Effector memory CD8-positive, alpha-beta T cell (primary cell): ENCODE results near the gene TTLL5.

Experiments used
- ATAC-seq: fragments of 150-1000 bp; cut with Tn5 transposase; replicated peaks from 2 replicates; pipeline ENCODE4 v1.10.0; 2021; ENCODE audit warnings: mild to moderate bottlenecking, moderate library complexity
- DNase-seq, 3 experiments: peaks; one replicate each; pipeline ENCODE4 v3.0.0; 2021
- H3K27ac Mint-ChIP-seq, 2 donors: one replicate each; pipeline ENCODE4 v1.8.0; 2022; ENCODE audit warnings: mild to moderate bottlenecking in 2 of 2, mixed read lengths in 2 of 2, moderate library complexity in 2 of 2
- H3K27me3 Mint-ChIP-seq, 2 donors: one replicate each; pipeline ENCODE4 v1.8.0; 2022; ENCODE audit warnings: mixed read lengths in 2 of 2
- H3K36me3 Mint-ChIP-seq: one replicate; pipeline ENCODE4 v1.8.0; 2022; ENCODE audit warnings: mild to moderate bottlenecking, moderate library complexity, mixed read lengths; ENCODE audit not compliant: insufficient read depth
- H3K4me1 Mint-ChIP-seq, 2 donors: one replicate each; pipeline ENCODE4 v1.8.0; 2022; ENCODE audit warnings: low read depth in 2 of 2, mixed read lengths in 2 of 2
- H3K4me3 Mint-ChIP-seq, 2 donors: one replicate each; pipeline ENCODE4 v1.8.0; 2022; ENCODE audit warnings: mild to moderate bottlenecking in 2 of 2, mixed read lengths in 2 of 2, moderate library complexity in 2 of 2
- H3K9me3 Mint-ChIP-seq, 2 donors: one replicate each; pipeline ENCODE4 v1.8.0; 2022; ENCODE audit warnings: mixed read lengths in 2 of 2

Gene TTLL5

DNA sequence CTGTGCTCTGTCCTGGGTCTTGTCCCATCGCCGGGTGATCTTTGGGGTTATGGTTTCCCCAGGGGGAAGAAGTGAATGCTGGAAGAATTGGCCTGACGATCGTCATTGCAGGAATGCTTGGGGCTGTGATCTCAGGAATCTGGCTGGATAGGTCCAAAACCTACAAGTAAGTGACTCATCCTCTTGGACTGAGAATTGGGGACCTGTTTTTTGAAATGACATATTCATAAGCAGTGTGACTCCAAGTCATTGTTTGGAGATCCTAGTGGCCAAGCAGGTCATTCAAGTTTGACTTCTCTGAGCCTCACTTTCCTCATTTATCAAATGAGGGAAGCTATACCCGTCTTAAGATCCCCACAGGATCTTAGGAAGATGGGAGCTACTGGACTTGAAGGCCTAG is 26.2 kb upstream of the TTLL5 start:
- H3K9me3 Mint-ChIP-seq = no peaks in the 10 kb centered on the region
- H3K4me3 Mint-ChIP-seq = no peak overlapping the region
- no peak overlapping the region for H3K27ac Mint-ChIP-seq
- no peaks in the 10 kb centered on the region for H3K4me1 Mint-ChIP-seq
- no peaks in the 10 kb centered on the region for H3K36me3 Mint-ChIP-seq
- DNase-seq (no peak), ATAC-seq (no peak)
- H3K27me3 Mint-ChIP-seq = no peaks in the 10 kb centered on the region

DNA sequence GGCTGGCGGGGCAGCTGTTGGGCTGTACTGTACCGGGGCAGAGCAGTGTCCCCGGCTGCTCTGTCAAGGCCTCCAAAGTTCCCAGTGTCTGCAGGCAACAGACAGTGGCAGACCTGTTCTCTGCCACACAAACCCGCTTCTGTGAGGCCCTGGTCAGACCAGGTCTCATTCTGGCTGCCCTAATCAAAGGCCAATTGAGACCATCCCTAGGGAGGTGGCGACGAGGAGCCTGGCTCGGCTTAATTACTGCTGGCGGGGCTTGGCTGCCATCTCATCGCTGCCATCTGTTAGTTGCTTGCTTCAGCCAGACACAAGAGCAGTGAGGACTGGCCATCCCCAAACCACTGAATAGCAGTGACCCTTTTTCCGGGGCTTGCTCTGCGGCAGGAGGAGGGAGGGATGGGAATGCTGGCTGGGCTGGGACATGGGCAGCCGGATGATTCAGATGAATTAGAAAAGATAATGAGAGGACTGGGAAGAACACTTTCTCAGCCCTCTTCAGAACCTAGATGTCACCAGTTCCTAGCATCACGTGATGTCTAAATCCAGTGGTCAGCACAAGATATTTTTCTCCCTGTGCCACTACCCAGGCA is 24.9 kb upstream of the TTLL5 start:
- no peaks in the 10 kb centered on the region for H3K36me3 Mint-ChIP-seq
- DNase-seq = no peak
- no peaks in the 10 kb centered on the region for H3K4me1 Mint-ChIP-seq
- no peak for ATAC-seq
- H3K27ac Mint-ChIP-seq = no peak overlapping the region
- H3K9me3 Mint-ChIP-seq = no peaks in the 10 kb centered on the region
- no peak overlapping the region for H3K4me3 Mint-ChIP-seq
- H3K27me3 Mint-ChIP-seq = no peaks in the 10 kb centered on the region

DNA sequence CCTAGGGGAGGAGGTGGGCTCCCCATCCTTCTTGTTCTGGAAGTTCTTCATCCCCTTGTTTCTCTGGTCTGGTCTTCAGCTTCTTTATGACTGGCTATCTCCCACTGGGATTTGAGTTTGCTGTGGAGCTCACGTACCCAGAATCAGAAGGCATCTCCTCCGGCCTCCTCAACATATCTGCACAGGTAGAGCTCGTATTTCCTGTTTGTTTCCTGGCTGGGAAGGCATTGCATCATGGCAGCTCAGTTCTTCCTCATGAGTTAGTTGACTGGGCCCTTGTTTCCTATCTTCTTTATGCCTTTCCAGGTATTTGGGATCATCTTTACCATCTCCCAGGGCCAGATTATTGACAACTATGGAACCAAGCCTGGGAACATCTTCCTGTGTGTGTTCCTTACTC is 20.2 kb upstream of the TTLL5 start:
- H3K27ac Mint-ChIP-seq = no peak overlapping the region
- no peaks in the 10 kb centered on the region for H3K9me3 Mint-ChIP-seq
- no peak overlapping the region for H3K4me3 Mint-ChIP-seq
- H3K27me3 Mint-ChIP-seq = no peaks in the 10 kb centered on the region
- H3K4me1 Mint-ChIP-seq = no peaks in the 10 kb centered on the region
- DNase-seq (no peak), ATAC-seq (no peak)
- peaks cover 4% of the 10 kb centered on the region for H3K36me3 Mint-ChIP-seq

DNA sequence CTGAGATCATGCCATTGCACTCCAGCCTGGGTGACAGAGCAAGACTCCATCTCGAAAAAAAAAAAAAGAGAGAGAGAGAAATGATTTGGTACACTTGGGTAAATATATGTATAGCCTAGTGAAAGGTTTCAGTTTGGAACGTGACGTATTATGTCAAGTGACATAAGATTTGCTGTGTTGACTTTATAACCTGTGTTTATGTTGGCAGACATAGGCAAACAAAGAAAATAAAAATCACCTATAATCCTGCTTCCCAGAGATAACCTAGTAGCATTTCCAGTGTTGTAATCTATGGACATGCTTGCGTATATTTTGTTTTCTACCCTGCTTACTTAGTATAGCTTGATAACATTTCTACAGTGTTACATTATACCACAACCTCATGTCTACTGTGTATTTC is 17.1 kb upstream of the TTLL5 start:
- Mint-ChIP-seq H3K27me3 (no peaks in the 10 kb centered on the region), H3K27ac (no peak overlapping the region), H3K9me3 (no peaks in the 10 kb centered on the region), H3K4me3 (no peak overlapping the region), H3K4me1 (no peaks in the 10 kb centered on the region), H3K36me3 (peaks cover 9% of the 10 kb centered on the region)
- ATAC-seq (no peak), DNase-seq (no peak)

DNA sequence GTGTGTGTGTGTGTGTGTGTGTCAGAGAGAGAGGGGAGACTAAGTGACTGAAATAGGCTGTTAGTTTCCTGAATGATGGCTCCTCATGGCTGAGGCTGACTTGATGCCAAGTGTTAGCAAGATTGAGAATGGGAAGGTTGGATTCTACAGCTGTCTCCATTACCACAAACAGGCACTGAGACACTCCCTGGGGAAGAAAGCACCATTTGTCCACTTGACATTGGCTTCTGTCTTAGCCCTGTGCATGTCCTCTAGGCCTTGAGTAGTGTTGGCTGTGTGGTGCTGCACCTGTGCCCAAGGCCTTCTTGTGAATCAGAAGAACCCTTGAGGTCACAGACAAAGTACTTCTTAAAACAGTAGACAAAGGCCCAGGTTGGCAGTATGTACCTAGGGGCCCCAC is 16.0 kb upstream of the TTLL5 start:
- Mint-ChIP-seq H3K9me3 (no peaks in the 10 kb centered on the region), H3K4me3 (no peak overlapping the region), H3K36me3 (peaks cover 15% of the 10 kb centered on the region), H3K27me3 (no peaks in the 10 kb centered on the region), H3K4me1 (no peaks in the 10 kb centered on the region), H3K27ac (no peak overlapping the region)
- ATAC-seq (no peak), DNase-seq (no peak)

DNA sequence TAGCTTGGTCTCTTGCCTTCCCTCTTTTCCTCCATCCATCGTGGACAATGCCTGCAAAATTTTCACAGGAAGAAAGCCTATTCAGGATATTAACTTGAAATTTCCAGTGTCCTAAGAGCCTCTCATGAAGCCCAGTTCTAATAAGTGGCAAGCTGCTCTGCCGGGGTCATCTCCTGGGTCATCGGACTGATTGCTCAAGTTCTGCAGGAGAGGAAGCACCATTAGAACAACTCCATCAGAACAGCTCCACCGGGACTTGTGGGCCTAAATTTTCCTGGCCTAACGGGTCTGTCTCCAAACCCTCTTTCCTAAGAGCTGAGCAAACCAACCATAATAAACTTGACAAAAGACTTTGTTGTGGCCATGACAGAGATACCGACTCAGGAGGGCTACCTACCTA is 14.3 kb upstream of the TTLL5 start:
- Mint-ChIP-seq H3K27me3 (no peaks in the 10 kb centered on the region), H3K36me3 (peaks cover 32% of the 10 kb centered on the region), H3K27ac (peak overlapping the region in 1 of 2 donors; percentile 36), H3K4me1 (no peaks in the 10 kb centered on the region), H3K9me3 (no peaks in the 10 kb centered on the region), H3K4me3 (no peak overlapping the region)
- ATAC-seq (no peak), DNase-seq (no peak)

DNA sequence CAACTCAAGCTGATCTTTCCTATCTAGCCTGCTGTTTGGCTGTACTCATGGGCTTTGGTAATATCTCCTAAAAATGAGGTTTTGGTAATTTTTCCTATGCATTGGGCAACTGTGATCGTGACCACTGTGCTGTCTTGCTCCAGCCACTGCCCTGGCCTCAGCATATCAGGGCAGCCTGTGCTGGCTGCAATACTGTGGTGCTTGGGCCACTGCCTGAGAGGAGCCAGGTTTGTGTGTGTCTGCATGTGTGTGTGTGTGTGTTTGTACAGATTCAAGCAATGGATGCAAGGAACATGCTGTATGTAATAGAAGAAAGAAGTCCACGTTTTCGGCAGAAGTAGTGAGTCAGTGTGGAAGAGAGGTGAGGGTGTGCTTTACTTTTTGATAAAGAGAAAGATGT is 13.4 kb upstream of the TTLL5 start:
- Mint-ChIP-seq H3K4me3 (no peak overlapping the region), H3K27ac (no peak overlapping the region), H3K27me3 (no peaks in the 10 kb centered on the region), H3K36me3 (peaks cover 35% of the 10 kb centered on the region), H3K4me1 (no peaks in the 10 kb centered on the region), H3K9me3 (no peaks in the 10 kb centered on the region)
- ATAC-seq (no peak), DNase-seq (no peak)

DNA sequence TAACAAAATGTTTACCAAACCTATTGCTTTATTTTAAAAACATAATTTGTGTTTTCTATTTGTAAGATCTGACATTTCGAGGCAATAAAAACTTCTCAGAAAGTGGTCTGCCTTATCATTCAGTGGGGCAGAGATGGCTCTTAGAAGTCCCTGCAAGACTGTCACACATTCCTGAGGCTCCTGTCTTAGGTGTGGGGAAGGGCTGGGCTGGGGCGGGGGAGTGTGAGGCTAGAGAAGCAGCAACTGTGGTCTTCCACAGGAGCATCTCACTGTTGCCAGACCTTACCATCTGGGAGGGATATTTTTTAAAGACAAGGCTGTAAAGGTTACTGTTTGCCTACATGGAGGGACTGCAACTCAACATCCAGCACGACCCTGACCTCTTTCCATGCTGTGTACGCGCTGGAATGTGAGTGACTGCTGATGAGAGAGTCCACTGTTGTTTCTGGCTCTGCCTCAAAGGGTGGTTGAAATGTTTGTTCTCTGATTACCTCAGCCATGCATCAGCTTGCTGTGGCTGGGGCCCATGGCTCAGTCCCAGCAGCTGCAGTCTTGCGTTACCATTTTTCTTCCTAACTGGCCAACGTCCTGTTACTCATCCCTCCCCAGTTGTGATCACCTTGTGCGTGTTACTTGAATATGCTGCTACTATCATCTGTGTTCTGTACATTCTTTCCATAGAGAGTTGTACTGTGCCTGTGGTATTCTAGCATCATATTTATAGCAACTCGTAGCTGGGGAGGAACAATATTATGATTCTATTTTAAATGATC is 12.8 kb upstream of the TTLL5 start:
- peaks cover 41% of the 10 kb centered on the region for H3K36me3 Mint-ChIP-seq
- ATAC-seq = no peak
- H3K4me1 Mint-ChIP-seq = no peaks in the 10 kb centered on the region

DNA sequence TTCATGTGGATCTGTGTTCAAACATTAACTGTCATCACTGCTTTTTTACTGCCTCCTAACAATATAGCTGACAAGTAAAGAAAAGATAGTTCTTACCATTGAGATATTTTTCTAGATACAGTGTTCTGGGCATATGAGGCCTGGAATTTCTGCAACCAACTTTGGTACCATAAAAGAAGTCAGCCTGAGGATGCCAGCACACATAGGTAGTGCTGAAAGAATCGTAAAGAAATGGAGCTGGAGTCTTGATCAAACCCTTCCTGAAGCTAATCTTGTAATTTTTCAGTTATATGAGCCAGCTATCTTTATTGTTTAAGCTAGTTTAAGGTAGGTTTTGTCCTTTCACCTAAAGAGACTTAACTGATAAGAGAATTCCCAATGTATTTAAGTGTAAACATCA is 11.7 kb upstream of the TTLL5 start:
- DNase-seq (no peak), ATAC-seq (no peak)
- H3K27me3 Mint-ChIP-seq = no peaks in the 10 kb centered on the region
- no peaks in the 10 kb centered on the region for H3K4me1 Mint-ChIP-seq
- H3K27ac Mint-ChIP-seq = no peak overlapping the region
- H3K9me3 Mint-ChIP-seq = no peaks in the 10 kb centered on the region
- H3K36me3 Mint-ChIP-seq = peaks cover 38% of the 10 kb centered on the region
- no peak overlapping the region for H3K4me3 Mint-ChIP-seq

More for the DNA sequence above, 12.8 kb upstream of the TTLL5 start:
- H3K9me3 Mint-ChIP-seq = no peaks in the 10 kb centered on the region
- H3K27me3 Mint-ChIP-seq = no peaks in the 10 kb centered on the region
- H3K4me3 Mint-ChIP-seq = no peak overlapping the region
- no peak for DNase-seq
- H3K27ac Mint-ChIP-seq = peak overlapping the region in 1 of 2 donors; percentile 62

DNA sequence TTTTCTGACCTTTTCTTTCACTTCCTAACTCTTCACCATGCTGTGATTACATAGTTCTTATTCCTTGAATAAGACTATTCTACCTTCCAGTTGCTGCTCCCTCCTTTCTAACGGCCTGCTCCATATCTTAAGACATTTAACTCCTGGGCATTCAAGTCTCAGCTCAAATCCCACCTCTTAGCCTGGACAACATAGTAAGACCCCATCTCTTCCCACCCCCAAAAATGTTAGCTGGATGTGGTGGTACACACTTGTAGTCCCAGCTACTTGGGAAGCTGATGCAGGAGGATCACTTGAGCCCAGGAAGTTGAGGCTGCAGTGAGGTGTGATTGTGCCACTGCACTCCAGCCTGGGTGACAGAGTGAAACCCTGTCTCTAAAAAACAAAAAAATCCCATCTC is 11.3 kb upstream of the TTLL5 start:
- Mint-ChIP-seq H3K27me3 (no peaks in the 10 kb centered on the region), H3K36me3 (peaks cover 38% of the 10 kb centered on the region), H3K27ac (no peak overlapping the region), H3K9me3 (no peaks in the 10 kb centered on the region), H3K4me1 (no peaks in the 10 kb centered on the region), H3K4me3 (no peak overlapping the region)
- DNase-seq (no peak), ATAC-seq (no peak)

DNA sequence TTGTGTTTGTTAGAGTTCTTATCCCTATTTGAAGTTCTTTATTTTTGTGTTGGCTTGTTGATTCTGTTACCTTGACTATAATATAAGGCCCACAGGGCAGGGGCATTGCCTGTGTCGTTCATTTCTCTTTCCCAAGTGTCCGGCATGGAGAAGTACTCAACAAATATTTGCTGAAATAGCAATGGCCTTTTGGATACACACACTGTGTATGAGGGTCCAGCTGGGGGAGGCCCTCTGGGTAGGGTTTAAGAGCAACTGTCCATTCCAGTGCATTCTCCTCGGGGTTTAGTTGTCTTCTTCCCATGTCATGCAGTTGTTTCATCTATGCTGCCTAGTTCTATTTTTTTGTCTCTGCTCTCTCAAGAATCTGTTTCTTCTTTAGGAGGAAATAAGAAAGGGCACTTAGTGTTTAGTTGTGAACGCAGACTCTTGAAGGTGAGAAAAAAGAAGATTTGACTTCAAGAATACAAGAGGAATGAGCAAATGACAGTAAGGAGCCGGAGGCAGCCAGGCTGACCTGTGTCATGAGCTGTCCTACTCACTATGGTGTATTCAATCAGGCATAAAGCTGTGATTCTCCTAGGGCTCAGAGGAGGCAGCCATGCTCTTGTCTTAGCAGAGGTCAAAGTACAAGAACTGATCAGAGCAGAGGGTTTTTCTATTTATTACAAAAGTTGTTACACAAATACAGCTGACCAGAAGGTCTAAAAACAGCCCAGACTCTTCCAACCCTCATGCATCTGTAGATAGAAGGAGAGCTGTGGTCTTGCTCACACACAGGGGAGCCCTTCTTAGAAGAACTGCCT is 10.6 kb upstream of the TTLL5 start:
- H3K4me1 Mint-ChIP-seq = no peaks in the 10 kb centered on the region
- peaks cover 38% of the 10 kb centered on the region for H3K36me3 Mint-ChIP-seq
- ATAC-seq (no peak), DNase-seq (no peak)
- no peaks in the 10 kb centered on the region for H3K27me3 Mint-ChIP-seq
- H3K27ac Mint-ChIP-seq = no peak overlapping the region
- H3K4me3 Mint-ChIP-seq = no peak overlapping the region
- no peaks in the 10 kb centered on the region for H3K9me3 Mint-ChIP-seq

DNA sequence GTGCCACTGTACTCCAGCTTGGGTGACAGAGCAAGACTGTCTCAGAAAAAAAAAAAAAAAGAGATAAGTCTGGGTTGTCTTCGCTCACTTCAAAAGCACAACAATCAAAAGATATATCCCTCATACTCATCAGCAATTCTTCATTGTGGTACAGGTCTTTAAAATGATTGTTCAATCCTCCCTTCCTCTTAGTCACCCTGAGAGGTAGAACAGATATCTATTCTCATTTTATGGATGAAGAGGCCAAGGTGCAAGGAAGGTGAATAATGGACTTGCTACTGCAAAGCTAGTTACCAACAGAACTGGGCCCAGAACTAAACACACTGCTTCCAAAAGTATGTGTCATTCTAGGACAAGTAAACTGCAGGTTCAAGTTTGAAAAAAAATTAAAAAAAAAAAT is 7.5 kb upstream of the TTLL5 start:
- peaks cover 0 to 1% of the 10 kb centered on the region in 2 donors for H3K4me1 Mint-ChIP-seq
- DNase-seq (no peak), ATAC-seq (no peak)
- no peaks in the 10 kb centered on the region for H3K9me3 Mint-ChIP-seq
- H3K36me3 Mint-ChIP-seq = peaks cover 45% of the 10 kb centered on the region
- H3K27me3 Mint-ChIP-seq = no peaks in the 10 kb centered on the region
- no peak overlapping the region for H3K27ac Mint-ChIP-seq
- no peak overlapping the region for H3K4me3 Mint-ChIP-seq

DNA sequence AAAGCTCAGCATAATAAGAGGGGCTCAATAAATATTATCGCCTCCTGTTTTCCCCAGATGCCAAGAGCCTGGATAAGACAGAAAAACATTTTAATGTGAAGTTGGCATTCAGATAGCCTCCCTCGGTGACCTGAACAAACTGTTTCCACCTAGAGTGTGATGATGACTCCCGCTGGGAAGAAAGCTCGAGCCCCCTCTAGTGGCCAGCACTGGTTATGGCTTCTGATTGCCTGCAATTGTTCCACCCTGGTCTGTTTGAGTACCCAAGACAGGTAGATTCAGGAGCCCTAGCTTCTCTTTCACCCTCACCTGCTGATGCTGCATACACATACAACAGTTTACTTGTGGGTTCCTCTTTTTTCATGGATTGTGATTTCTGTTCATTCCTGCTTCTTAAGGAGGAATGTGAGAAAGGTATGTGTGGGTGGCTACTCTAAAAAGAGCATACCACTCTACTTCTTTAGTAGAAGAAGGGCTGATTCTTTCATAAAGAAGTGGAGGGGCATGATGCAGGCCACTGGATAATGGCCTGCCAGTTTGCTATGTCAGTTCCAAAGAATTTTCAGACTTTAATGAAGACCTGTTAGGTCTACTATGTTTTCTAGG is 6.8 kb upstream of the TTLL5 start:
- Mint-ChIP-seq H3K27ac (peak overlapping the region; percentile 13 to 41), H3K4me1 (peaks cover 2 to 6% of the 10 kb centered on the region in 2 donors), H3K9me3 (no peaks in the 10 kb centered on the region), H3K27me3 (no peaks in the 10 kb centered on the region), H3K4me3 (no peak overlapping the region), H3K36me3 (peaks cover 47% of the 10 kb centered on the region)
- DNase-seq = peak; percentile 73 to 82 (median 76)
- peak; percentile 95 for ATAC-seq
